HG03432 (cell line): ENCODE data around the gene PRSS38.

Experiments used
- ATAC-seq: cut with Tn5 transposase; IDR thresholded peaks from one replicate; pipeline ENCODE4 v1.9.1; 2021; ENCODE audit warnings: mild to moderate bottlenecking, moderate library complexity; ENCODE audit not compliant: unreplicated experiment

The PRSS38 gene

GRCh38 chr1:227884370-227885134 is 69.1 kb downstream of the PRSS38 start:
- no peak for ATAC-seq

- no peak for ATAC-seq
Observed at GRCh38 chr1:227885135-227885647, 69.7 kb downstream of the PRSS38 start.

GRCh38 chr1:227885648-227886502 is 70.4 kb downstream of the PRSS38 start:
- ATAC-seq, result no peak

GRCh38 chr1:227886503-227886961 is 71.1 kb downstream of the PRSS38 start:
- ATAC-seq, result no peak

GRCh38 chr1:227886993-227887696 is 71.7 kb downstream of the PRSS38 start:
- ATAC-seq, result no peak

GRCh38 chr1:227887697-227888403 is 72.4 kb downstream of the PRSS38 start:
- ATAC-seq, result no peak

GRCh38 chr1:227888404-227889046 is 73.0 kb downstream of the PRSS38 start:
- ATAC-seq, result no peak

- ATAC-seq, result no peak
Observed at GRCh38 chr1:227889047-227889862, 73.8 kb downstream of the PRSS38 start.

GRCh38 chr1:227889863-227890405 is 74.5 kb downstream of the PRSS38 start:
- ATAC-seq, result no peak

- no peak for ATAC-seq
Observed at GRCh38 chr1:227890451-227891222, 75.2 kb downstream of the PRSS38 start.

GRCh38 chr1:227891223-227891954 is 75.9 kb downstream of the PRSS38 start:
- ATAC-seq, result no peak

GRCh38 chr1:227891955-227892488 is 76.5 kb downstream of the PRSS38 start:
- ATAC-seq, result no peak

GRCh38 chr1:227892489-227893299 is 77.2 kb downstream of the PRSS38 start:
- no peak for ATAC-seq

- ATAC-seq, result no peak
Observed at GRCh38 chr1:227893300-227893948, 77.9 kb downstream of the PRSS38 start.

GRCh38 chr1:227893949-227894721 is 78.7 kb downstream of the PRSS38 start:
- ATAC-seq, result no peak
